ENCODE measurements around the gene ABCA4. TPM values are rescaled to one million over a fixed set of nuclear protein-coding genes. Genes with fewer than 3 reads are reported as not detected.

Gene ABCA4
- total and polyA plus RNA-seq, 8 donors, result 0.83 to 2.7 (median 1.6) TPM

GRCh38 chr1:93967306-93967705 is 153.6 kb downstream of the ABCA4 start:
- intact Hi-C loops (cut with DNase I), result no loop called here
- no peak for TF ChIP-seq CTCF (IDR thresholded peaks at IDR 0.05)
- H3K4me3 ChIP-seq, result no peak overlapping the region
- H3K9me3 ChIP-seq, result no peaks in the 10 kb centered on the region
- no peak overlapping the region for H3K27ac ChIP-seq
- no peak for ATAC-seq
- H3K4me1 ChIP-seq, result no peaks in the 10 kb centered on the region
- no peak for DNase-seq
- H3K36me3 ChIP-seq, result no peaks in the 10 kb centered on the region
- no peaks in the 10 kb centered on the region for H3K27me3 ChIP-seq

GRCh38 chr1:93965888-93966287 is 155.1 kb downstream of the ABCA4 start:
- DNase-seq, result no peak
- H3K36me3 ChIP-seq, result no peaks in the 10 kb centered on the region
- no peak for TF ChIP-seq CTCF (IDR thresholded peaks at IDR 0.05)
- H3K4me3 ChIP-seq, result no peak overlapping the region
- H3K4me1 ChIP-seq, result no peaks in the 10 kb centered on the region
- no peak overlapping the region for H3K27ac ChIP-seq
- no peak for ATAC-seq
- no peaks in the 10 kb centered on the region for H3K27me3 ChIP-seq
- intact Hi-C loops (cut with DNase I), result no loop called here
- H3K9me3 ChIP-seq, result no peaks in the 10 kb centered on the region

GRCh38 chr1:93965256-93965655 is 155.7 kb downstream of the ABCA4 start:
- H3K4me3 ChIP-seq, result no peak overlapping the region
- peak; percentile 7 for ATAC-seq
- intact Hi-C loops (cut with DNase I), result no loop called here
- no peaks in the 10 kb centered on the region for H3K9me3 ChIP-seq
- no peaks in the 10 kb centered on the region for H3K27me3 ChIP-seq
- no peak for DNase-seq
- no peak overlapping the region for H3K27ac ChIP-seq
- no peaks in the 10 kb centered on the region for H3K4me1 ChIP-seq
- no peak for TF ChIP-seq CTCF (IDR thresholded peaks at IDR 0.05)
- no peaks in the 10 kb centered on the region for H3K36me3 ChIP-seq

- ATAC-seq (peak; percentile 75), DNase-seq (no peak)
- H3K9me3 ChIP-seq, result no peaks in the 10 kb centered on the region
- H3K36me3 ChIP-seq, result no peaks in the 10 kb centered on the region
- no peak for TF ChIP-seq CTCF (IDR thresholded peaks at IDR 0.05)
- H3K27ac ChIP-seq, result no peak overlapping the region
- no peaks in the 10 kb centered on the region for H3K27me3 ChIP-seq
- intact Hi-C loops (cut with DNase I), result no loop called here
- H3K4me1 ChIP-seq, result no peaks in the 10 kb centered on the region
- H3K4me3 ChIP-seq, result no peak overlapping the region
These were observed 156.2 kb downstream of the ABCA4 start for GRCh38 chr1:93964777-93965200.

GRCh38 chr1:93964096-93964776 is 156.7 kb downstream of the ABCA4 start:
- Histone ChIP-seq H3K36me3 (no peaks in the 10 kb centered on the region), H3K4me3 (no peak overlapping the region), H3K27ac (no peak overlapping the region), H3K27me3 (no peaks in the 10 kb centered on the region), H3K4me1 (no peaks in the 10 kb centered on the region), H3K9me3 (no peaks in the 10 kb centered on the region)
- intact Hi-C loops (cut with DNase I), result no loop called here
- TF ChIP-seq CTCF (IDR thresholded peaks at IDR 0.05), result no peak
- DNase-seq (no peak), ATAC-seq (no peak)

All from left lung (tissue), 10 donors.